BJ (cell line): ENCODE results near the gene SUMO2. TPM values are rescaled to one million over a fixed set of nuclear protein-coding genes. Genes with fewer than 3 reads are reported as not detected.
A peak's percentile ranks its signal among the peaks of the same experiment; 100 is the strongest.

Experiments
- CTCF ChIA-PET: fragments of 350-600 bp; formaldehyde crosslinking; extraction: SDS; loops from one replicate; lab custom pipeline; 2021; ENCODE audit warnings: antibody characterized with exemption, inconsistent platforms; lab: Yijun Ruan, JAX
- POLR2A ChIA-PET: fragments of 300-600 bp; sonication (Branson Sonifier 250); formaldehyde crosslinking; extraction: SDS; loops from one replicate; lab custom pipeline; 2021; ENCODE audit warnings: antibody characterized with exemption; lab: Charles Lee
- DNase-seq: peaks from one replicate; pipeline ENCODE4 v3.0.0-alpha.2; 2011; ENCODE audit warnings: low read depth
- H3K27me3 ChIP-seq: 2 replicates; pipeline ENCODE4 v1.6.0; 2011; ENCODE audit warnings: low read length; ENCODE audit not compliant: control insufficient read depth, insufficient read depth
- H3K36me3 ChIP-seq: 2 replicates; pipeline ENCODE4 v1.5.1; 2011; ENCODE audit warnings: low read length; ENCODE audit not compliant: control insufficient read depth, insufficient read depth
- H3K4me3 ChIP-seq: 2 replicates; pipeline ENCODE4 v1.5.1; 2011; ENCODE audit warnings: low read depth, mild to moderate bottlenecking, control low read depth, low read length
- polyA plus RNA-seq: library from polyadenylated mRNA; depleted of rRNA; stranded (reverse); fragments of >200 nt; gene quantifications from 2 replicates; pipeline ENCODE4 v1.2.3, GENCODE V29; 2011
- TF ChIP-seq, protein P1 (sequence below): IDR thresholded peaks from 2 replicates; pipeline ENCODE4 v1.5.1; 2011; ENCODE audit warnings: low read depth, mild to moderate bottlenecking, control low read depth, inconsistent platforms, low read length, moderate library complexity; ENCODE audit not compliant: insufficient read depth

The SUMO2 gene
- polyA plus RNA-seq, 1 experiment: 131 TPM

DNA sequence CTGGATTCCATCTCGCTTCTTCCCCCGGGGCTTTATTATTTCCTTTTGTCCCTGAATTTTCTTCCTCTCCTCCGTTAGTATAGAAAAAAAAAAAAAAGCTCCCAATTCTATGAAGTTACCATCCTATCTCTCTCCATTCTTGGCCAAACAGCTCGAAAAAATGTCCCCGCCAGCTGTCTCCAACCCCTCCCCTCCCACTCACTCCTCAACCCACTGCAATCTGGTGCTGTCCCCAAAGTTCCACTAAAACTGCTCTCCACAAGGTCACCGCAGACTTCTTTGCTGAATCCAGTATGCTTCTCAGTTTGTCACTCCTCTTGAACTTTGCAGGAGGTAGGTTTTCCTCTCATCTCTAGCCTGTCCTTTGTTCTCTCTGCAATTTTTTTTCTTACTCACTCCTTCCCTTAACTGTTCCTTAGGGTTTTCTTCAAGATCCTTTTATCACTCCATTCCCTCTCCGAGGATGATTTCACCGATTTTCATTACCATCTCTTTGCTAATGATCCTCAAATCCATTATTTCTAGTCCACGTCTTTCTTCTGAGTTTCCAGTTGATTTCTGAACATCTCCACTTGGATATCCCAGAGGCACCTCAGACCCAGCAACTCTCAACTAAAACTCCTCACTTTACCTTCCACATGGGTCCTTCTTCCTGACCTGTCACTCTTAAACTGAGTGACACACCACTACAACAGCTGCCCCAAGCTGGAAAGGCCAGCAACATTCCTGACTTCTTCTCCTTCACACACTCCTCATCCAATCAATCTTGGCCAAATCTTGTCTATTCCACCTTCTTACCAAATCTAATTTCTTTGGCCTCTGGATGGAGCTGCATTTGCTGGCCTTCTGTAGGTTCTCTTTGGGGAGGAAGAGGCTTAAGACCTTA, 1.5 kb upstream of the SUMO2 start:
- ChIA-PET CTCF (interaction anchor here (1.0 to 1.9 kb wide), 3 partner anchors 18 to 223 kb away, joined by 3 to 12 read pairs (median 4); no protein-coding TSS in a partner anchor), POLR2A (no interaction called here)
- no peaks in the 10 kb centered on the region for H3K27me3 ChIP-seq
- 0 out of 2 replicates have a peak, but pooled peaks cover 2% of the 10 kb centered on the region for H3K36me3 ChIP-seq
- no peak overlapping the region for H3K4me3 ChIP-seq
- no peak for DNase-seq
- TF ChIP-seq, protein P1, sequence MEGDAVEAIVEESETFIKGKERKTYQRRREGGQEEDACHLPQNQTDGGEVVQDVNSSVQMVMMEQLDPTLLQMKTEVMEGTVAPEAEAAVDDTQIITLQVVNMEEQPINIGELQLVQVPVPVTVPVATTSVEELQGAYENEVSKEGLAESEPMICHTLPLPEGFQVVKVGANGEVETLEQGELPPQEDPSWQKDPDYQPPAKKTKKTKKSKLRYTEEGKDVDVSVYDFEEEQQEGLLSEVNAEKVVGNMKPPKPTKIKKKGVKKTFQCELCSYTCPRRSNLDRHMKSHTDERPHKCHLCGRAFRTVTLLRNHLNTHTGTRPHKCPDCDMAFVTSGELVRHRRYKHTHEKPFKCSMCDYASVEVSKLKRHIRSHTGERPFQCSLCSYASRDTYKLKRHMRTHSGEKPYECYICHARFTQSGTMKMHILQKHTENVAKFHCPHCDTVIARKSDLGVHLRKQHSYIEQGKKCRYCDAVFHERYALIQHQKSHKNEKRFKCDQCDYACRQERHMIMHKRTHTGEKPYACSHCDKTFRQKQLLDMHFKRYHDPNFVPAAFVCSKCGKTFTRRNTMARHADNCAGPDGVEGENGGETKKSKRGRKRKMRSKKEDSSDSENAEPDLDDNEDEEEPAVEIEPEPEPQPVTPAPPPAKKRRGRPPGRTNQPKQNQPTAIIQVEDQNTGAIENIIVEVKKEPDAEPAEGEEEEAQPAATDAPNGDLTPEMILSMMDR: no peak

DNA sequence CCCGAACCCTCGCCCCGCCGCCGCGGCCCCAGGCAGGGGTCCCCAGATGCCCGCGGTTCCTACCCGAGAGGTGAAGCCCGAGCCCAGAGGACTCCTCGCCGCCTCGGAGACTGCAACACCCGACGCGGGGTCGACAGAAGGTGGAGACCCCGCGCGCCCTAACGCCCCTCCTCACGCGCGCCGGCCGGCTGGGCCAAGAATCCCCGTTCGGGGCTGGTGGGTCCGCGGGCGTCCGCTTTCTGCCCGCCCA, 515 bp downstream of the SUMO2 start:
- Histone ChIP-seq H3K36me3 (peaks cover 5% of the 10 kb centered on the region), H3K4me3 (peak overlapping the region; percentile 98), H3K27me3 (no peaks in the 10 kb centered on the region)
- ChIA-PET CTCF (interaction anchor here (1.9 kb wide), 1 partner anchor 20 kb away, joined by 12 read pairs; no protein-coding TSS in a partner anchor), POLR2A (no interaction called here)
- TF ChIP-seq, protein P1: no peak
- DNase-seq: no peak

DNA sequence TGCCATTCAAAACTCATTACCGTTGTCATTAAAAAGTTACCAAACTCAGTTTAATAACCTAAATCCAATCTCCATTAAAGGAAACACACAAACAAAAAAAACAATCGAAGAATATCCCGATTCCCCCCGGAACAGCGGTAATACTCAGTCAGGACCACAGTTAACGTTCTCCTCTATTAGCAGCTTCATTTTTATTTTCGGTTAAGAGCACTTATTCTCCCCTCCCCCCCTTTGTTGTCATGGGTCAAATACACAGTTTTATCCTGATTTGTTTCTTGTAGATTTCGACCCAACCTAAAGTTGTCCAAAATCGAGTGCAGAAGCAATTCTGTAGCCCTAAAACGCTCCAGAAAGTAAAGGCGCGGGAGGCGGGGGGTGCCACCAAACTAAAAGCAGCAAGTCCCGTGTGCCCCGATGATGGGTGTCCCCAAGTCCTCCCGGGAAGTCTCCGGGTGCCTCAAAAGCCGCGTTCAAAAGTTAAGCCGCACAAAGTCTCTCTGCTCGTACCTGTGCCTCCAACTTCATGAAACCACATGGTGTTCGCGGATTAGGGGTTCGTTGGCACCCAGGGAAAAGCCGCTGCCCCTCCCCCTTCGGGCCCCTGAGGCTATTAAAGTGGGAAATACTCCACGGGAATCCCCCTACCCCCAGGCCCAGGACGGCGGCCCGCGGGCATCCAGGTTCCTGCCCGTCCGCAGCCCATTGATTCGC, 996 bp downstream of the SUMO2 start:
- Histone ChIP-seq H3K27me3 (no peaks in the 10 kb centered on the region), H3K36me3 (peaks cover 5% of the 10 kb centered on the region), H3K4me3 (peak overlapping the region; percentile 98)
- ChIA-PET POLR2A (no interaction called here), CTCF (interaction anchor here (1.2 to 2.1 kb wide), 3 partner anchors 9 to 68 kb away, joined by 4 to 12 read pairs (median 7); no protein-coding TSS in a partner anchor)
- TF ChIP-seq, protein P1: no peak
- no peak for DNase-seq

DNA sequence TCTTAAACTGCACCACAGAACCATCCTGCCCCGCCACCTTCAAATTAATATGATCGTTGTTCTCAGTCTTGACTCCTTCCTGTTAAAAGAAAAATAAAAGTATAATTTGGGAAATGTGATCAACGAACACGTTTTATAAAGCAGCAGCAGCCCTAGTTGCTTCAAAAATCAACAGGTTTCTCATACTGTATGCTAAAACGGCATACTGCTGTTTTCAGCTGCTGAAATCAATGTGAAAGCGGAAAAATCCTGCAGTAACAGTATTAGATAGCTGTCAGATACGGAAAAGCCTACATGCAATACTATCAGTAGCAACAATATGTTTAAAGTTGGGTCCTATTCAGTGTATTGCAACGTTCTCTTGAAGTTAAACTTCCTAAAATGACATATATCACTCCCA, 1.6 kb downstream of the SUMO2 start:
- Histone ChIP-seq H3K4me3 (peak overlapping the region; percentile 98), H3K27me3 (no peaks in the 10 kb centered on the region), H3K36me3 (peaks cover 5% of the 10 kb centered on the region)
- no peak for DNase-seq
- TF ChIP-seq, protein P1: no peak
- CTCF ChIA-PET: interaction anchor here (1.2 to 2.1 kb wide), 2 partner anchors 10 to 67 kb away, joined by 4 to 7 read pairs; no protein-coding TSS in a partner anchor
- POLR2A ChIA-PET: no interaction called here

DNA sequence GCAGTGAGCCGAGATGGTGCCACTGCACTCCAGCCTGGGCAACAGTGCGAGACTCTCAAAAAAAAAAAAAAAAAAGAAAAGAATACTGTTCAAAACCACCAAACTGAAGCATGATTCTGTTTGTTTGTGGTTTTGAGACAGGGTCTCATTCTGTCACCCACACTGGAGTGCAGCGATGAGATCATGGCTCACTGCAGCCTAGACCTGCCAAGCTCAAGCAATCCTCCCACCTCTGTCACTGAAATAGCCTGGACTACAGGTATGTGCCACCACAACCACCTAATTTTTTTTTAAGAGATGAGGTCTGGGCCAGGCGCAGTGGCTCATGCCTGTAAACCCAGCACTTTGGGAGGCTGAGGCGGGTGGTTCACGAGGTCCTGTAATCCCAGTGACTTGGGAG, 4.3 kb downstream of the SUMO2 start:
- CTCF ChIA-PET: interaction anchor here (1.2 kb wide), 1 partner anchor 137 kb away, joined by 3 read pairs; no protein-coding TSS in a partner anchor
- Histone ChIP-seq H3K27me3 (no peaks in the 10 kb centered on the region), H3K36me3 (peaks cover 14% of the 10 kb centered on the region), H3K4me3 (no peak overlapping the region)
- POLR2A ChIA-PET: no interaction called here
- no peak for DNase-seq
- TF ChIP-seq, protein P1: no peak
